PFSK-1 (cell line): Measurements from ENCODE around the gene EDRF1.

ENCODE experiments used
- FOXP2 ChIP-seq: optimal IDR thresholded peaks from 2 replicates; pipeline ENCODE3; 2011; ENCODE audit warnings: borderline replicate concordance, control low read depth, inconsistent platforms; ENCODE audit not compliant: insufficient read depth; ENCODE audit errors: extremely low read length, extremely low read depth
- POLR2AphosphoS5 ChIP-seq: IDR thresholded peaks from 2 replicates; pipeline ENCODE4 v1.6.1; 2012; ENCODE audit warnings: low read depth, mild to moderate bottlenecking, control low read depth, low read length, moderate library complexity
- REST ChIP-seq, 2 experiments: IDR thresholded peaks; 2 replicates each; pipeline versions ENCODE4 v1.6.1 to v1.8.0; 2011 to 2012; ENCODE audit warnings: low read depth in 2 of 2, low read length in 2 of 2, control low read depth in 1 of 2, inconsistent platforms in 1 of 2, mild to moderate bottlenecking in 1 of 2, moderate library complexity in 1 of 2; ENCODE audit not compliant: insufficient read depth in 1 of 2
- SIN3A ChIP-seq: IDR thresholded peaks from 2 replicates; pipeline ENCODE4 v1.6.1; 2012; ENCODE audit warnings: mild to moderate bottlenecking, low read length, moderate library complexity, borderline replicate concordance; ENCODE audit not compliant: insufficient read depth
- TAF1 ChIP-seq: IDR thresholded peaks from 2 replicates; pipeline ENCODE4 v1.6.1; 2012; ENCODE audit warnings: low read length, control low read depth, borderline replicate concordance; ENCODE audit not compliant: insufficient read depth

The EDRF1 gene

DNA sequence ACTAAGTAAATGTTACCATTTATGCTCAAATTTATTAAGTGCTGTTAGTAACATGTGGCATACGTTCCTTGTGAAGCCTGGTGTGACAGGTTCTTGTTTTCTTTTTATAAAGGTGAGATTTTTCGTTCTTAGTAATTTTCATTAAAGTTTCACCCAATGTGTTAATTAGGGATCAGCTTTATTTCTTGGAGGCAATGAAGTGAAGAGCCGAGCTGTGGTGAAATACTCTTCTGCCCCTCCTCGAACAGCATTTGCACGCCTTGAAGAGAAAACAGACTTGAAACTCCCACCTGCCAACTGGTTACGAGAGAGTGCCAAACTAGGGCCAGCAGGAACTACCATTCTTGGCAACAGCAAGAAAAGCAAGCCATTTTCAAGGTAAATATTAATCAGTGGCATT is 1.5 kb downstream of the EDRF1 start:
- TF ChIP-seq SIN3A (no peak), REST (IDR thresholded peaks at IDR 0.05; ENCODE audit: insufficient read depth in 1 of 2, low read depth in 2 of 2, low read length in 2 of 2) (no peak), TAF1 (no peak), POLR2AphosphoS5 (no peak), FOXP2 (no peak)

DNA sequence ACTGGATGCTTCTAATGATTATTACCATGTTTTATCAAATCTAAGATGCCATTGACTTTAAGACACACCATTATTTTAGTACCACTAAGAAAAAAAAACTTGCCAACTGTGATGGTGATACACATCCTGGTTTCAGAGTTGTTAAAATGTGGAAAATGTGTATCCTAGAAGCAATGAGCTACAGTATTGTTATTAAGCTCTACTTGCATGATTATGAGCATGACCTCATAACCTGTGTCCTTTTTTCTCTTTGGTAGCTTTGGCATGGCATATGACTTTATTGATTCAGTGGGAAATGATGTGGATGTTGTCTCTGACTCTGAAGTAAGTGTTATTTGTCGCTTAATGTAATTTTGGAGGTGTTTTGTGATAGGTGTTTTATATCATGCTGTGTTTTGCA is 3.3 kb downstream of the EDRF1 start:
- TF ChIP-seq SIN3A (no peak), TAF1 (no peak), POLR2AphosphoS5 (no peak), REST (IDR thresholded peaks at IDR 0.05; ENCODE audit: insufficient read depth in 1 of 2, low read depth in 2 of 2, low read length in 2 of 2) (no peak), FOXP2 (no peak)

- no peak for TF ChIP-seq REST (IDR thresholded peaks at IDR 0.05; ENCODE audit: insufficient read depth in 1 of 2, low read depth in 2 of 2, low read length in 2 of 2)
- no peak for TF ChIP-seq POLR2AphosphoS5
Observed at GRCh38 chr10:125726914-125727313, 7.4 kb downstream of the EDRF1 start.

- TF ChIP-seq TAF1 = no peak
- no peak for TF ChIP-seq POLR2AphosphoS5
- no peak for TF ChIP-seq SIN3A
- TF ChIP-seq FOXP2 = no peak
- no peak for TF ChIP-seq REST (IDR thresholded peaks at IDR 0.05; ENCODE audit: insufficient read depth in 1 of 2, low read depth in 2 of 2, low read length in 2 of 2)
Observed at GRCh38 chr10:125727436-125727835, 7.9 kb downstream of the EDRF1 start.

DNA sequence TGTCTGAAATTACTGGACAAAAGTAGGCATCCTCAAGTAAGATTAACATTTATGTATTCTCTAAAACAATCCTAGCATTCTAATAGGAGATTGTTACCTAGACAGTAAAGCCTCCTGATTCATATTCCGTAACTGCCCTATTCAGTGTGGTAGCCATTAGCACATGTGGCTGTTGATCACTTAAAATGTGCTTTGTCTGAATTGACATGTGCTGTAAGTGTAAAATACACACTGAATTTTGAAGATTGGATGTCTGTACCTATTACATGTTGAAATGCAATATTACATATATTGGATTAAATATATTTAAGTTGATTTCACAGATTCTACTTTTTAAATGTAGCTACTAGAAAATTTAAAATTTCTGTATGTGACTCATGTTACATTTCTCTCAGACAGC is 14.6 kb downstream of the EDRF1 start:
- TF ChIP-seq TAF1 = no peak
- TF ChIP-seq REST (IDR thresholded peaks at IDR 0.05; ENCODE audit: insufficient read depth in 1 of 2, low read depth in 2 of 2, low read length in 2 of 2) = no peak
- no peak for TF ChIP-seq POLR2AphosphoS5
- no peak for TF ChIP-seq FOXP2
